Myocyte (in vitro differentiated cells): ENCODE data around the gene NEK10. TPM values are rescaled to one million over a fixed set of nuclear protein-coding genes. Genes with fewer than 3 reads are reported as not detected.

Experiments
- DNase-seq: peaks from one replicate; pipeline ENCODE4 v3.0.0-alpha.2; 2012; ENCODE audit warnings: low read depth
- total RNA-seq: library from RNA; depleted of rRNA; stranded (reverse); fragments of >200 nt; gene quantifications from 2 replicates; pipeline ENCODE4 v1.2.3, GENCODE V29; 2014

The NEK10 gene
- total RNA-seq, 1 donor from 2014 or later = 5.0 TPM

- DNase-seq = no peak
Measured at GRCh38 chr3:27076815-27077630, 292.2 kb downstream of the NEK10 start.

GRCh38 chr3:27074914-27075313 lies 294.3 kb downstream of the NEK10 start:
- DNase-seq = no peak

GRCh38 chr3:27073912-27074311 lies 295.3 kb downstream of the NEK10 start:
- DNase-seq = no peak

- DNase-seq = no peak
Measured at GRCh38 chr3:27072810-27073651, 296.2 kb downstream of the NEK10 start.

- no peak for DNase-seq
Measured at GRCh38 chr3:27060336-27060735, 308.8 kb downstream of the NEK10 start.

Other genes with a start within 250 kb of the NEK10 start
- 61.3 and 91.7 TPM in 2 replicates for gene SLC4A7, start 115.0 kb upstream of the NEK10 start, total RNA-seq